ENCODE results near the gene RBPJ.

DNA sequence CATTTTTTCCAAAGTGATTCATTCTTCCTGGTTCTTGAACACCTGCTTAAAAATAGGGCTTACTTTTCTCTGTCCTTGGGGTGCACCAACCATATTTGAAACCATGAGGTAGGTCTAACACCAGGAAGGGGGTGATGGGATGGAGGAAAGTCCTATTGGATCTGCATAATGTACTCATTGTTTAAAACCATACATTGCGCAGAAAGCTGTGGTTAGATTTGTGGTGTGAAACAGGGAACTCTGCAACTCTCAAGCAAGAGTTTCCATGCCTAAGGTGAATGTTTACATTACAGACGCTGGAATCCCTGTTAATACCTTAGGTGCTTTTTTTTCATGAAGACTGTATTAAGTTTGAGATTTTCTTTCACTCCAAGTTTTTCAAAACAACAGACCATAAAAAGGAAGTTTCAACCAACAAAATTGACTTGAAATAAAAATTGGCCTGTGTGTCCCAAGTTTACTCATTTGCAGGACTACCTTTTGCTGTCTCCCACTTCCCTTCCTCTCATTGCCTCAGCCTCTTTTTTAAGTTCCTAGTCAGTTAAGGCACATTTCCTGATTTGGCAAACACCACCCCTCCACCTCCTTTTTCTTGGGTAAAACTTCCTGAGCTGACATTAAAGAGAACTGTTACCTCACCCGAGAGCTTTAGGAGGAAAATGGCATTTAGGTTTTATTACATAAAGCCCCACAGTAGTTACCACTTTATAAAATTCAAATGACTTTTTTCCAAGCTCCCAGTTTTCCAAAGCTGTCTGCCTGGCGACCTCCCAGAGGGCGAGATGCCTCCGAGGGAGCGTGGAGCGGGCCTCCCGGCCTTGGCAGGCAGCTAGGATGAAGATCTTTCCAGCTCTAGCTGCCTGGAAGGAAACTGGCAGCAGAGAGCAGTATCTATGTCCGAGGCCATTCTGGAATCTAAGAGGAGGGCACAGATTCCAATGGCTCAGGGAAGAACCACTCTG lies 47.9 kb upstream of the RBPJ start:
- TF ChIP-seq, protein P1, sequence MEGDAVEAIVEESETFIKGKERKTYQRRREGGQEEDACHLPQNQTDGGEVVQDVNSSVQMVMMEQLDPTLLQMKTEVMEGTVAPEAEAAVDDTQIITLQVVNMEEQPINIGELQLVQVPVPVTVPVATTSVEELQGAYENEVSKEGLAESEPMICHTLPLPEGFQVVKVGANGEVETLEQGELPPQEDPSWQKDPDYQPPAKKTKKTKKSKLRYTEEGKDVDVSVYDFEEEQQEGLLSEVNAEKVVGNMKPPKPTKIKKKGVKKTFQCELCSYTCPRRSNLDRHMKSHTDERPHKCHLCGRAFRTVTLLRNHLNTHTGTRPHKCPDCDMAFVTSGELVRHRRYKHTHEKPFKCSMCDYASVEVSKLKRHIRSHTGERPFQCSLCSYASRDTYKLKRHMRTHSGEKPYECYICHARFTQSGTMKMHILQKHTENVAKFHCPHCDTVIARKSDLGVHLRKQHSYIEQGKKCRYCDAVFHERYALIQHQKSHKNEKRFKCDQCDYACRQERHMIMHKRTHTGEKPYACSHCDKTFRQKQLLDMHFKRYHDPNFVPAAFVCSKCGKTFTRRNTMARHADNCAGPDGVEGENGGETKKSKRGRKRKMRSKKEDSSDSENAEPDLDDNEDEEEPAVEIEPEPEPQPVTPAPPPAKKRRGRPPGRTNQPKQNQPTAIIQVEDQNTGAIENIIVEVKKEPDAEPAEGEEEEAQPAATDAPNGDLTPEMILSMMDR (IDR thresholded peaks at IDR 0.05) = no peak
- TF ChIP-seq POLR2A (IDR thresholded peaks at IDR 0.05) = no peak

Data from esophagus squamous epithelium (tissue), 4 donors.